CD4-positive, alpha-beta T cell (primary cell): ENCODE data around the gene SYNJ1. TPM values are rescaled to one million over a fixed set of nuclear protein-coding genes. Genes with fewer than 3 reads are reported as not detected.

Experiments used
- ATAC-seq: fragments of 200-7000 bp; cut with Tn5 transposase; one replicate; pipeline ENCODE4 v1.10.0; 2022; ENCODE audit warnings: mild to moderate bottlenecking; ENCODE audit not compliant: poor library complexity
- CTCF ChIA-PET: fragments of 350-600 bp; sonication (Branson Sonifier 250); formaldehyde crosslinking; loops from one replicate; lab custom pipeline; 2021; ENCODE audit warnings: antibody characterized with exemption, inconsistent platforms; lab: Charles Lee
- POLR2A ChIA-PET: fragments of 350-600 bp; sonication (Branson Sonifier 250); formaldehyde crosslinking; loops from one replicate; lab custom pipeline; 2021; ENCODE audit warnings: antibody characterized with exemption, inconsistent platforms; lab: Charles Lee
- DNase-seq, 14 experiments: peaks; one replicate each; pipeline ENCODE4 v3.0.0-alpha.2; 2013 to 2020; ENCODE audit warnings: mixed read lengths in 2 of 14
- H3K27ac ChIP-seq, 2 donors: one replicate each; pipeline versions ENCODE4 v1.5.1 to v1.7.0; 2013; ENCODE audit warnings: low read length in 2 of 2, low read depth in 1 of 2, mild to moderate bottlenecking in 1 of 2
- H3K27me3 ChIP-seq, 2 experiments: 1 replicate in 1 of 2; 2 replicates in 1 of 2; pipeline versions ENCODE4 v1.6.1 to v1.7.0; 2013; ENCODE audit warnings: low read length in 2 of 2, control low read depth in 1 of 2, mild to moderate bottlenecking in 1 of 2, moderate library complexity in 1 of 2; ENCODE audit not compliant: insufficient read depth in 2 of 2, control insufficient read depth in 1 of 2
- H3K36me3 ChIP-seq: one replicate; pipeline ENCODE4 v1.6.1; 2013; ENCODE audit warnings: low read length, control low read depth; ENCODE audit not compliant: insufficient read depth
- H3K4me1 ChIP-seq: one replicate; pipeline ENCODE4 v1.6.1; 2013; ENCODE audit warnings: low read length, control low read depth; ENCODE audit not compliant: insufficient read depth
- H3K4me3 ChIP-seq: one replicate; pipeline ENCODE4 v1.5.1; 2013; ENCODE audit warnings: mild to moderate bottlenecking, low read length, moderate library complexity
- H3K9me3 ChIP-seq, 2 experiments: 1 replicate in 1 of 2; 2 replicates in 1 of 2; pipeline versions ENCODE4 v1.6.1 to v1.7.0; 2013; ENCODE audit warnings: low read length in 2 of 2, mild to moderate bottlenecking in 2 of 2, control low read depth in 1 of 2, moderate library complexity in 1 of 2; ENCODE audit not compliant: control insufficient read depth in 1 of 2, insufficient read depth in 1 of 2
- H3K27ac Mint-ChIP-seq: one replicate; pipeline ENCODE4 v1.8.0; 2020; ENCODE audit warnings: mixed read lengths
- H3K27me3 Mint-ChIP-seq: one replicate; pipeline ENCODE4 v1.8.0; 2021; ENCODE audit warnings: mixed read lengths
- H3K36me3 Mint-ChIP-seq: one replicate; pipeline ENCODE4 v1.8.0; 2021; ENCODE audit warnings: low read depth, mixed read lengths
- H3K4me1 Mint-ChIP-seq: one replicate; pipeline ENCODE4 v1.8.0; 2021; ENCODE audit warnings: low read depth, mixed read lengths
- H3K4me3 Mint-ChIP-seq: one replicate; pipeline ENCODE4 v1.8.0; 2020; ENCODE audit warnings: mild to moderate bottlenecking, mixed read lengths
- H3K9me3 Mint-ChIP-seq: one replicate; pipeline ENCODE4 v1.8.0; 2020; ENCODE audit warnings: mixed read lengths
- CTCF ChIP-seq: fragments of 200-600 bp; IDR thresholded peaks from one replicate; pipeline ENCODE4 v1.8.0; 2022; ENCODE audit warnings: antibody characterized with exemption, mild to moderate bottlenecking
- intact Hi-C, 2 experiments: fragments of 100-400 bp; cut with DNase I in 1 of 2; cut with micrococcal nuclease in 1 of 2; formaldehyde crosslinking; loops; one replicate each; pipeline versions ENCODE4 v1.15.1 to v1.9.0; 2023 to 2025; cut with DNase I, micrococcal nuclease
- total RNA-seq, 174 experiments: library from RNA in 2 of 174; stranded (reverse) in 2 of 174; gene quantifications; one replicate each; pipeline ENCODE4 v1.2.3 and lab custom pipeline; 2021 to 2026

The SYNJ1 gene
- total RNA-seq, 2 experiments from 2014 or later, result 14.3 to 15.6 TPM

DNA sequence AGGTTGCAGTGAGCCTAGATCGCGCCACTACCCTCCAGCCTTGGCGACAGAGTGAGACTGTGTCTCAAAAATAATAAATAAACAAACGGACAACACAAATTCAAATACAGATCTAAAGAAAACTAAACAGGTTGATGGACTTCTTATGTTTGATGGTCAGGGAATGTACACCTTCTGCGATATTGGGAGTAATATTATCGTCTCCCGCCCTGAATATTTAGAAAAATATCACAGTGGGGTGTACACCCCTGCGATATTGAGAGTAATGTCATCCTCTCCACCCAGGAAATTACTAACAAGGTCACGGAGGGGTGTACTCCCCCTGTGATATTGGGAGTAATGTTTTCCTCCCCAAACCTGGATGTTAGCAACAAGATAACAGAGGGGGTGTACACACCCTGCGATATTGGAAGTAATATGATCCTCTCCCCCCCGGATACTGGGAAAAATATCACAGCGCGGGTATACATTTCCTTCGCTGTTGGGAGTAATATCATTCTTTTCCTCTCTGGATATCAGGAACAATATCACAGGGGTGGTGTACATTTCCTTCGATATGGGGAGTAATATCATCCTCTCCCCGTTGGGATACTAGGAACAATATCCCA is 114.3 kb downstream of the SYNJ1 start:
- intact Hi-C loops, result loop anchor here (2.0 to 5.0 kb wide), 5 partner anchors 114 to 336 kb away; partner anchors contain the start of genes MIS18A (in 1 of the 2), PAXBP1 (in 1 of the 2), SYNJ1 (in 1 of the 2) and URB1 (in 1 of the 2)
- no peak for DNase-seq

DNA sequence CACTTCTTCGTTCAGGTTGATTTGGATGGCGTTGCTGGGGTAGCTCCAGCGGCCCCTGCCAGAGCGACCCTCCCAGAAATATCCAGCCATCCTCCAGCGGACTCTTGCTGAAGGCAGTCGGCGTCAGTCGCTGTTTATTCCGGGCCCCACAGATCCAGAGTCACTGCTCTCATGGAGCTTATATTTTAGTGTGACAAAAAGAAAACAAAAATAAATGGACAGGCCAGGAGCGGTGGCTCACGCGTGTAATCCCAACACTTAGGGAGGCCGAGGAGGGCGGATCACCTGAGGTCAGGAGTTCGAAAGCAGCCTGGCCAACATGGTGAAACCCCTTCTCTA is 114.8 kb downstream of the SYNJ1 start:
- H3K27ac Mint-ChIP-seq, result peak overlapping the region; percentile 87
- H3K4me3 ChIP-seq, result peak overlapping the region; percentile 83

More for the DNA sequence above, 114.3 kb downstream of the SYNJ1 start:
- POLR2A ChIA-PET, result interaction anchor here (0.5 to 3.4 kb wide), 5 partner anchors 14 to 201 kb away, joined by 3 to 19 read pairs (median 14); partner anchors contain the start of genes EVA1C and SYNJ1
- peaks cover 26% of the 10 kb centered on the region for H3K4me1 ChIP-seq
- H3K27me3 Mint-ChIP-seq, result no peaks in the 10 kb centered on the region
- H3K27ac ChIP-seq, result peak overlapping the region in 1 of 2 donors; percentile 96
- peak overlapping the region; percentile 83 for H3K4me3 ChIP-seq
- peaks cover 27% of the 10 kb centered on the region for H3K4me1 Mint-ChIP-seq
- H3K36me3 Mint-ChIP-seq, result peaks cover 29% of the 10 kb centered on the region
- H3K27me3 ChIP-seq, result no peaks in the 10 kb centered on the region
- no peak for ATAC-seq
- TF ChIP-seq CTCF, result no peak
- H3K27ac Mint-ChIP-seq, result peak overlapping the region; percentile 87
- H3K9me3 ChIP-seq, result no peaks in the 10 kb centered on the region
- peak overlapping the region; percentile 99 for H3K4me3 Mint-ChIP-seq
- no peaks in the 10 kb centered on the region for H3K9me3 Mint-ChIP-seq
- CTCF ChIA-PET, result interaction anchor here (1.4 kb wide), 1 partner anchor 158 kb away, joined by 5 read pairs; the partner anchor contains the start of gene PAXBP1
- peaks cover 12% of the 10 kb centered on the region for H3K36me3 ChIP-seq

More for the DNA sequence above, 114.8 kb downstream of the SYNJ1 start:
- H3K27ac ChIP-seq, result peak overlapping the region; percentile 76 to 96
- H3K9me3 Mint-ChIP-seq, result no peaks in the 10 kb centered on the region
- TF ChIP-seq CTCF, result no peak
- intact Hi-C loops, result loop anchor here (2.0 to 5.0 kb wide), 5 partner anchors 114 to 336 kb away; partner anchors contain the start of genes MIS18A (in 1 of the 2), PAXBP1 (in 1 of the 2), SYNJ1 (in 1 of the 2) and URB1 (in 1 of the 2)
- CTCF ChIA-PET, result interaction anchor here (1.0 to 1.6 kb wide), 3 partner anchors 12 to 867 kb away, joined by 4 to 9 read pairs (median 5); partner anchors contain the start of genes PAXBP1 and TMEM50B
- peaks cover 27% of the 10 kb centered on the region for H3K4me1 Mint-ChIP-seq
- no peaks in the 10 kb centered on the region for H3K27me3 ChIP-seq
- DNase-seq (no peak), ATAC-seq (no peak)
- H3K4me3 Mint-ChIP-seq, result peak overlapping the region; percentile 99
- peaks cover 26% of the 10 kb centered on the region for H3K4me1 ChIP-seq
- H3K9me3 ChIP-seq, result no peaks in the 10 kb centered on the region
- peaks cover 33% of the 10 kb centered on the region for H3K36me3 Mint-ChIP-seq
- H3K36me3 ChIP-seq, result peaks cover 17% of the 10 kb centered on the region
- POLR2A ChIA-PET, result interaction anchor here (0.5 to 3.4 kb wide), 8 partner anchors 13 to 867 kb away, joined by 3 to 19 read pairs (median 8); partner anchors contain the start of genes EVA1C, SYNJ1, TMEM50B and URB1
- no peaks in the 10 kb centered on the region for H3K27me3 Mint-ChIP-seq
